ENCODE results near the gene ARHGAP42. TPM values are rescaled to one million over a fixed set of nuclear protein-coding genes. Genes with fewer than 3 reads are reported as not detected.
"Not testable (repeated sequence)": the region's sequence is repeated elsewhere in the genome, so short reads cannot be mapped to it uniquely, and the experiment has no call there.

The ARHGAP42 gene
- total and polyA plus RNA-seq, 2 of the 4 experiments (the other 2 are of a cell fraction), result 2.9 to 7.3 TPM

- H4K5ac ChIP-seq (ENCODE audit: low read depth, low read length); H3K23ac ChIP-seq (ENCODE audit: low read depth, low read length); H3K14ac ChIP-seq (replicated peaks; ENCODE audit: low read depth, low read length); in situ Hi-C loops (cut with MboI; ENCODE audit: low sequenced_read_pairs); H4K8ac ChIP-seq (ENCODE audit: low read depth in 2 of 2, low read length in 2 of 2); H3K4me1 ChIP-seq (ENCODE audit: control insufficient read depth, insufficient read depth, low read length); H2AK5ac ChIP-seq (ENCODE audit: low read depth, low read length); H3K56ac ChIP-seq (ENCODE audit: extremely low read depth, insufficient read depth, low read length); CTCF ChIA-PET; POLR2A ChIA-PET (ENCODE audit: unreplicated experiment); H3K27me3 ChIP-seq (ENCODE audit: control insufficient read depth, insufficient read depth, low read length); H2AK9ac ChIP-seq (replicated peaks; ENCODE audit: low read depth, low read length, poor library complexity); H3K79me1 ChIP-seq (ENCODE audit: low read depth in 1 of 2, low read length in 2 of 2); H2BK5ac ChIP-seq (ENCODE audit: low read depth, low read length, poor library complexity, severe bottlenecking); H3K4me2 ChIP-seq (ENCODE audit: low read depth, low read length); H3K9ac ChIP-seq (ENCODE audit: low read depth, low read length); H3K4me3 ChIP-seq (ENCODE audit: insufficient read depth, low read depth, low read length); dilution Hi-C loops (cut with HindIII; ENCODE audit: low sequenced_read_pairs, unreplicated experiment); ATAC-seq (ENCODE audit: low read depth); H3K4ac ChIP-seq (ENCODE audit: low read depth, low read length); H3K27ac ChIP-seq (ENCODE audit: insufficient read depth, low read length); intact Hi-C loops (cut with micrococcal nuclease); H3K18ac ChIP-seq (ENCODE audit: low read depth, low read length); BruUV-seq (replicated peaks); H4K91ac ChIP-seq (ENCODE audit: insufficient read depth, low read depth, low read length); H2BK20ac ChIP-seq (ENCODE audit: low read depth, low read length); H2AFZ ChIP-seq (replicated peaks; ENCODE audit: low read length, poor library complexity); H3K9me3 ChIP-seq (ENCODE audit: control insufficient read depth, insufficient read depth, low read length); H3K9me1 ChIP-seq (ENCODE audit: insufficient read depth, low read length); H2BK120ac ChIP-seq (ENCODE audit: low read depth, low read length); H4K20me1 ChIP-seq (ENCODE audit: insufficient read depth, low read length); H2BK15ac ChIP-seq (ENCODE audit: low read depth, low read length); H3K36me3 ChIP-seq (ENCODE audit: control insufficient read depth, insufficient read depth, low read length); DNase-seq: not testable (repeated sequence)
- WGBS, 2 experiments (ENCODE audit: extremely low coverage in 2 of 2, insufficient read length in 1 of 2), result no CpG with 5 or more reads among the region's 3 CpGs
Observed at GRCh38 chr11:100666816-100667215, 20.3 kb upstream of the ARHGAP42 start.

Measured in IMR-90 (cell line).